Right lung (tissue), 5 donors: ENCODE measurements around the gene MEF2A. TPM values are rescaled to one million over a fixed set of nuclear protein-coding genes. Genes with fewer than 3 reads are reported as not detected.

Source experiments
- DNase-seq, 2 donors: peaks; one replicate each; pipeline ENCODE4 v3.0.0-alpha.2; 2013
- polyA plus RNA-seq, 5 donors: library from polyadenylated mRNA; unstranded; fragments of 120-200 nt; gene quantifications; one replicate each; pipeline versions ENCODE4 v1.2.1 to v1.2.3, GENCODE V29; 2013; ENCODE audit warnings: inconsistent platforms in 1 of 5, low replicate concordance in 1 of 5; ENCODE audit not compliant: insufficient read length in 5 of 5, insufficient read depth in 1 of 5

The MEF2A gene
- polyA plus RNA-seq, 5 donors, result 47.3 to 74.0 (median 64.3) TPM

DNA sequence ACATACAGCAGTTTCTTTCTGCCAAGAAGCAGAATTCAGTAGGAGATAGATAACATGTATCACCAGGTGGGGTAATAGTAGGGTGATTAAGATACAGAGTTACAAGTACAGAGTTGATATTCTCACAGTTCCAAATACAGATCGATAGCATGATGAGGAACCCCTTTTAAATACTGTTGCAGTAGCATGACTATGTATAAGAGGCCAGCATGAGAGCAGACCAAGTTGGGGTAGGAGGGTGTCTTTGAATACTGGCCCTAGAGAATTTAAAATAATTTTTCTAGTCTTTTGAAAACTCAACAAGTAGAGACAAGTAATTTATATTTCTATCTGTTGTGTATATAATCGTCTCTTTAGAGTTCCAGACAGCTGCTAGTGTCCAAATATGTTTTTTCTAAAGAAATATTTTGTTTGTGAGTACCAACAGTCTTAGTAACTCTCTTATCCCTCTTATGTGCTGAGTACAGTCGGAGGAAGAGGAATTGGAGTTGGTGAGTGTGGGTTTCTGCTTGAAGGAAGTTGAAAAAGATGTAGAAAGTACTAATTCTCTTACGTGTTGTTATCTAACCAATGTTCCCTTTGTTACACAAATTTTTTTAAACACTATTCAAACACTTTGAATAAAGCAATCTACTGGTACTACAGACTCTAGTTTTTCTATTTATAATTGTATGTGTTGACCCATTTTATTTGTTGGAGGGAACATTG lies 137.3 kb downstream of the MEF2A start:
- no peak for DNase-seq

DNA sequence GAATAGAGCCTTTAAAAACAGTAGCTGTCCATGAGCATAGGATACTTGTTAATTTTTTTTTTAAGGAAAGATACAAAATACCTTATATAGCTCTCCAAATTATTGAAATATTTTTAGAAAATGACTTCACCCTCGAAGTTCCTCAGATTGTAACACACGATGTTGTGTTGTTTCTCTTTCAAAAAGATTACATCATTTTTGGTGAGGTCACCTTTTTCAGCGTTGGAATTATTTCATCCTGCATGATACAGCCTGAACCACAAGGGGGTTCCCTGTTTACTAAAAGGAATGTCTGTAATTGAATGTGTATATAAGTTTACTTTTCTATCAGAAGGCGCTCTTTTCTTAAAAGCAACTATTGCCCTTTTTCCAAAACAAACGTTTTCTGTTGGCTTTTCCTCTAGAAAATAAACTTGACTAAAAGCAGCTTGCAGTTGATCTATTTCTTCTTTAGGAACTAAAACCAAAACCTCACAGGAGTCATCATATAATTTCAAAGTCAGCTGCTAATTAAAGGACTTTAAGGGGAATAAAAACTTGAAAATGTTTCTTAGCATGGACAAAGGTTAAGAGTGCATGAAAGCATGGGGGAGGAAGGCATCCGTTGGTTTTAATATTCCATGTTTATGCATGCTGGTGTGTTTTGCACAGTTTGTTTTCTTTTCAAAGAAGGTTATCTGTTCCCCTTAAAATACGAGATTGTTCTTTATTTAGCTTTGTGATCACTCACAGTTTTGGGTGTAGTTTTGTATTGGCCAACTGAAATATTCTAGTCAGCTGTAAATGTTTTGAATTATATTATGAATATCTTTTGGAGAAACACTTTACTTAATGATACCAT lies 138.0 kb downstream of the MEF2A start:
- peak; percentile 45 to 67 for DNase-seq

DNA sequence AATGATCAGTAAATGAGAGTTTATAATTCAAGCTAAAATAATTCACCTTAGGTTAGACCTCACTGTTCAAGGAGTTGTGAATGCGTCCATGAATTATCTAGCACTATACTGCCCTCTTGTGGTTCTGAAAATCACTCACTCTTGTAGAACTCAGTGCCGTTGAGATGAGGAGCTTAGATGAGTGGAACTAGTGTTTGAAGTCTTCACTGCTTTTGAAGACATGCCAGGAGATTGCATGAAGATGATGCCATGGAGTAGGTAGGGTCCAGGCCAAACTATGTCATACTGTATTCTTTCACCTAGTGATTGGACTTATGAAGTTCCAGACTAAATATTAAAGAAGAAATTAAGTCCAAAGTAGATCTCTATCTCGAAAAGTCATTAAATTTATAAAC lies 138.7 kb downstream of the MEF2A start:
- DNase-seq, result peak; percentile 62 to 81

DNA sequence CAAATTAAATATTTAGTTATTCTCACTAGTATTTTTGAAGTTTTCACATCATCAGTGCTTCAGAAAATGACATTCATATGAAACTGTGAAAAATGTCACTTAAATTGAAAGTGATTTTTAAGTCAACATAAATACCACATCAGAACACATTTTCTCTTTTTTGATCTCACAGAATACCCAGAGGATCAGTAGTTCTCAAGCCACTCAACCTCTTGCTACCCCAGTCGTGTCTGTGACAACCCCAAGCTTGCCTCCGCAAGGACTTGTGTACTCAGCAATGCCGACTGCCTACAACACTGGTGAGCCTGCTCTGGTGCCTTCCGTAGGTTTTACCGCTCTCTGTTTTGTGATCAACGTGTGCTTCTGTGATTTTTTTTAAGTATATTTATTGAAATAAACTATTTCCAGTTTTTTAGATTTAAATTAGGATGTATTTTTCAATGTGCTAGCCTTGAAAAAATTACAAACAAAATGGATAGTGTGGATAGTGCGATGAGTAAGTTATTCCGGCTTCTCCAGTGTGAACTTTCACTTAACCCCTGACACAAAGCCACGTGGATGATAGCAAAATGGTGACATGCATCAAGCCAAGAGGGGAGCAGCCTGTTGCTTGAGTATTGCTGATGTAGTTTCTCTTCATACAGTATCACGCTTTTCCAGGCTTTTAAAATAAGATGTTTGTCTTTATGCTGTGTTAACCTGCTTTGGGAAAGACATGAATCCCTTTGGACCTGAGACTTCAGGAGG lies 140.9 kb downstream of the MEF2A start:
- DNase-seq, result no peak

DNA sequence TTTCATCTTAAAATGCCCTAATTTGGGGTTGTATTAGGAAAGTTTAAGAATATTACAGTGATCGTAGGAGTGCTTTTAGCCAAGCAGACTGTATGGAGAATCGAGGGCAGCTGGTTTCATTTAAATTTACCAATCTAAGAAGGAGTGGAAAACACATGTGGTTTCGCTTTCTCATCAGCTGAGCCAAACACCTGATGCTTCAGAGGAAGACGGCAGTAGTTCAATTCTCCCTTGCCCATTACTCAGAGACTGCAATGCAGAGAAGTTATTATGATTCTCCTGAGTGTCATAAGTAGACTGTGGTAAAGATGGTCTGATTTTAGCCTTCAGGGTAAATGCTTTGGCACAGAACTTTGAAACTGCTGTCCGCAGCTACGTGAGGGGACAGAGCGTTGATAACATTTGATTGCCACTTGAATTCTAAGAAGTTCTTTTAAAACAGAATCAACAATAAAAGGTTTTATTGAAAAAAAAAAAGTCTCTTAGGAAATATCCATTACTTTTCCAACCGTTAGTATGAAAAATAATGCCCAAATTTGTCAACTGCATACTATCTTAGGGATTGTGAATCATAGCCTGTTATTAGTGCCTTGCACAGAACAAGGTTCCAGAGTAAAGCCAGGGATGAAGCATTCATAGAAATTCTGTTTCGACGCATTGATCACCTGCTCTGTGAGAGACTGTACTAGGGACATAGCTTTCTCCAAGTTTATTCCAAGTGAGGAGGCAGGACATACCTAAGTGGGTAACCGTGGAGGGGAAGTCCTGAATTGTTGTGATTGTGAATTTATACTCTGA lies 141.9 kb downstream of the MEF2A start:
- no peak for DNase-seq

DNA sequence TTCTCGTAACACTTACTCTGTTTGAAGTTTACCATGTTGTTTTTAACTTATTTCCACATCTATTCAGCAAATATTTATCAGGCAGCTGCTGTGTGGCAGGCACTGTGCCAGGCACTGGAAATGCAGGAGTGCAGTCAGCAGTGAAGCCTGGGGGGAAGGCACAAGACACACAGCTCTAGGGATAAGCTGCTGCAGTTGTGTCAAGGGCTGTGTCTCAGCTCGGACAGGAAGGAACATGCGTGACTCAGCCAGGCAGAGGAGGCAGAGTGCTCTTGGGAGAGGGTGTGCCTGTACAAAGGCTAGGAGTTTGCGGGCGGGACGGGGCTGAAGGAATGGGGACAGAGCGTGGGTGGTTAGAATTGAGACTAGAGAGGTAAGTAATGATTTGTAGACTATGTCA lies 142.8 kb downstream of the MEF2A start:
- DNase-seq, result peak; percentile 70 to 78

DNA sequence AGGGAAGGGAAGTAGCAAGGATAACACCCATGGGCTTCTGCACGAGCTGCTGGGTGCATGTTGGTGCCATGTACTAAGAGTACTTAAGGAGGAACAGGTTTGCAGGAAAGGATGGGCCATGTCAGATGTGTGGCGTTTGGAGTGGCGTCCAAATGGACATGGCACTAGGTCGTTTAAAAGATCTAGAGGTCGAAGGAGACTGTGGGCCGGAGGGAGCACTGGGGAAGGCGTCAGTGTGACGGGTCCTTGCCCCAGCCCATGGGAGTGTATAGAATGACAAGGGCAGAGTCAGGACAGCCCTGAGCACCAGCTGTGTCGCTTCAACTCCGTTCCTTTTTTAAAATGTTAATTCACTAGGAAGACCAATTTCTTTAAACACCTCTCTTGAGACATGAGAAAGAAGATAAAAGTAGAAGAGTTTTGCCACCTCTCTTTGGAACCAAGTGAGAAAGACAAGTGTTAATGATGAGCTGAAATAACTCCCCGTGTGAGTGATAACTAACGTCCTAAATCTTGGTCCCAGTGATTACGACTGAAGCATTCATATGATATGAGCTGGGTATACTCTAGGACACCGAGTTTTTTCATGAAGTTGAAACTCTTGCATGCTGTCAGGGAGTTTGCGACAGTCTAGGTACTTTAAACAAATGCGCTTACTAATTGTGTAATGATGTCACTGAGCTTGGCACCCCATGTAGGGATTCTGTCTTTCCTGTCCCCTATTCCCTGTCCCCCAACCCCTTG lies 143.6 kb downstream of the MEF2A start:
- DNase-seq, result no peak

DNA sequence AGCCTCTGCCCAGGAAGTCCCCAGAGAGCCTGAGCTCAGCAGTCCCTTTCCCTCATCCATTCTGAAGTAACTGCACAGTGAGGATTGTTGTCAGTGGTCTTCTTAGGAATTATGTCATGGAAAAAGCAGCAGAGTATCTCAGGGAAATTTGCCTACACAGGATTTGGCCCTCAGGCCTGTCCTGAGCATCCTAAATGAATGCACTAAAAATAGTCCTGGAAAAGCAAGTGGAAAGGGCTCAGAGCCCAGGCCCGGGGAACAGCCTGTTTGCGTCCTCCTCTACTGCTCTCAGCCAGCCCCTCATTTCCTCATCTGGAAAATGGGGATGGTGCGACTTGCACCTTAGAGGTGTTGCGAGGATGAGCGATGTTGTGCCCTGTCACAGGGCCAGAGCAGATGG lies 145.8 kb downstream of the MEF2A start:
- DNase-seq, result no peak

DNA sequence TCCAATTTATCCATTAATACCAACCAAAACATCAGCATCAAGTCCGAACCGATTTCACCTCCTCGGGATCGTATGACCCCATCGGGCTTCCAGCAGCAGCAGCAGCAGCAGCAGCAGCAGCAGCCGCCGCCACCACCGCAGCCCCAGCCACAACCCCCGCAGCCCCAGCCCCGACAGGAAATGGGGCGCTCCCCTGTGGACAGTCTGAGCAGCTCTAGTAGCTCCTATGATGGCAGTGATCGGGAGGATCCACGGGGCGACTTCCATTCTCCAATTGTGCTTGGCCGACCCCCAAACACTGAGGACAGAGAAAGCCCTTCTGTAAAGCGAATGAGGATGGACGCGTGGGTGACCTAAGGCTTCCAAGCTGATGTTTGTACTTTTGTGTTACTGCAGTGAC lies 146.6 kb downstream of the MEF2A start:
- no peak for DNase-seq

DNA sequence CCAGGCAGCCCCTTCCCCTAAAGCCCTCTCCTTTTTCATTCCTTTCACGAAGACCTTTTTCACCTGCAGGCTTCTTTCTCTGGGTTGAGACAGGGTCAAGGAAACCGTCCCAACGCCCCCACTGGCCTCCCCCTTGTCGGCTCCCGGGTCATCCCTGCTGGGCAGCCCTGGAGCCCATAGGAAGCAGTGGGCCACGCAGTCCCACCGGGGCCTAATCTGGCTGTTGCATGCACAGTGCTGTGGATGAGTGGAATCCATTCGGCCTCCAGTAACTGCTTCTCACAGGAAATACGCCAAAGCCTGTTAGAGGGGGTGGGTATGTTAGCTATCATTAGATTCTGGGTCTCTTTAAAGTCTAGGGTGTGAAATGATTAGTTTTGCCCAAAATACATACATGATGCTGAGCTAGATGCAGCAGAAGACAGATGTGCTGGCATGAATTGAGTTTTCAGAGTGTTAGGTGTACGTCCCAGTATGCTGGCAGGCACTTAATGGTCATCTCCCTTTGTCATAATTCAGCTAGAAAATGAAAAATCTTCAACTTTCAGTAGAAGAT lies 150.8 kb downstream of the MEF2A start:
- no peak for DNase-seq

DNA sequence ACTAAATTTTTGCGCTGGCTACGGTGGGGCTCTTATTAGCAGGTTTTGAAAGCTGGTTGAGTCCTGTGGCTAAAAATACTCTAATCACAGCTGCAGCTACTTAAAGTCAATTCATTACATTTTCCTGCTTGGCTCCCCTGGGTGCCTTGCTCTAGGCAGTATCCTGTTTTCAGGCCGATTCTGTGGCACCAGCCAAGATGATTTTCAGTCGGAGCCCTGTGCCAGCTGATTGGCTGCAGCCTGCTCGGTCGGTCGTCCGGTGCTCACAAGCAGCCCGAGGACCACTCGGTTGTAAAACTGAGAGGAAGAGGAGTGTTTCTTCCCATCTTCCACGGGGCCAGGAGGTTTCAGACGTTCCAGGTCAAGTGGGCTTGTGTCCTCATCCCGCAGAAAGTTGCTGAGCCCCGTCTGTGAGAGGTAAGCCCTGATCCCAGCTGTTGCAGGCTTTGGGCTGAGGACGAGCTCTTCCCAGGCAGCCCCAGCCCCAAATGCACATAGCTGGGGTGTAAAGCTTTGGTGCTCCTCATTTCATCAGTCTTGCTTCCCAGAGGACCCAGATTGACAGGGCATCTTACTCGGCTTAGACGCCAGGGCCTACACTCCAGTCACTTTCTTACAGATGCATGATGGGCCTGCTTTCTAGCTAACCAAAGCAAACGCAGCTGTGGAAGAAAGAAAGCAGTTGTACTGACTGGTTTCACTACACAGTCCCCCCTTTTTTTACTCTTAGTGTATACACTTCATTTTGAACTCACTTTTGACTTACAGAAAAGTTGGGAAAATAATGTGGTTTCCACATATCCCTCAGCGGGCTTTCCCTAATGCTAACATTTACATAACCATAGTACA lies 151.6 kb downstream of the MEF2A start:
- no peak for DNase-seq

DNA sequence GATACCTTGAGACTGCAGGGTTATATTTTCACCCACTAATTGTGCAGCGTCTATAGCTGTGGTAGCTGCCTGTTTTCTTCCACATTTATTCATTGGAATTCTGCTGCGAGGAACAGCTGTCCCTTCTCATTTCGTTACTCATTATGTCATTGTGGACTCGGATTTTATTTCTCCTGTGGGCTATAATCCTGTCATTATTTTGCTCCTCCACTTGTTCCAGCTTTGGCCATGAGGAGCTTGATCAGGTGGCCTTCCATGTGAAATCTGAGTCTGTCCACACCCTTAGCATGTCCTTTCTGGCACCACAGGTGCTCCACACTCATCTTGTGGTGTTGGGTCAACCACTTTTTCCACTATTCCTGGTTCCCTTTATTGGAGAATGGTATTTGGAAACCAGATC lies 152.6 kb downstream of the MEF2A start:
- DNase-seq, result no peak

DNA sequence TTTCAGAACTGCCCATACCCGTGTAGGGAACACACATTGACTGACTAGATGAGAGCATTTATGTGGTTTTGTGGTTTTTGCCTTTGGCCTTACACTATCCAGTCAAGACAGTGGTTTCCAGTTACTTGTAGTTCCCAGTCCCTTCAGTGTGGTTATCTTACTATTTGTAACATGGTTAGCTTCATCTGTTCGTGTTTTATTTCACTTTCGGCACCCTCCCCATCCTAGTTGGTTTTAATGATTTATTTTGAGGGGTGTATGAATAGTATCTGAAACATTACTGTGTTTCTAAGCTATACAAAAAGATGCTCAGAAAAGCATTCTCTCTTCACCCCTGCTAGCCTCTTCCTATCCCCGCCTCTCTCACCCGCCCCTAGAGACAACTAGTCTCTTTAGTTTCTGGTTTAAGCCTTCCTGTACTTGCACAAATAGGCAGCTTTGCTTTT lies 153.3 kb downstream of the MEF2A start:
- no peak for DNase-seq

DNA sequence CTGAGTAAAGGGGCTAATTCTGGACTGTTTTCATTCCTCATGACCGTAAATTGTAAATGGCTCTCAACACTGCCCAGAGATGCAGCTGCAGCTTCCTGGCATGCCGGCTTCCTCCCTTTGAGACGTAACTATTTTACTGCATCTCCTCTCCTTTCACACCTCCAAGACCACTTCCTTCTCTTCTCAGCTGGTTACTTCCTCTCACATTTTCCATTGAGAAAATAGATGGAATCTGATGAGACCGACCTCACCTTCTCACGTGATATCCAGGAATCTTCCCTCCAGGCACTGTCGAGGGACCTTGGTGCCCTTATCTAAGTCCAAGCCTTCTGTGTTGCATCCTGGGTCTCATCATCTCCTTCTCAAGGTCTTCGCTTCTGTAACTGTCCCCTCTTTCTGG lies 154.7 kb downstream of the MEF2A start:
- DNase-seq, result no peak

DNA sequence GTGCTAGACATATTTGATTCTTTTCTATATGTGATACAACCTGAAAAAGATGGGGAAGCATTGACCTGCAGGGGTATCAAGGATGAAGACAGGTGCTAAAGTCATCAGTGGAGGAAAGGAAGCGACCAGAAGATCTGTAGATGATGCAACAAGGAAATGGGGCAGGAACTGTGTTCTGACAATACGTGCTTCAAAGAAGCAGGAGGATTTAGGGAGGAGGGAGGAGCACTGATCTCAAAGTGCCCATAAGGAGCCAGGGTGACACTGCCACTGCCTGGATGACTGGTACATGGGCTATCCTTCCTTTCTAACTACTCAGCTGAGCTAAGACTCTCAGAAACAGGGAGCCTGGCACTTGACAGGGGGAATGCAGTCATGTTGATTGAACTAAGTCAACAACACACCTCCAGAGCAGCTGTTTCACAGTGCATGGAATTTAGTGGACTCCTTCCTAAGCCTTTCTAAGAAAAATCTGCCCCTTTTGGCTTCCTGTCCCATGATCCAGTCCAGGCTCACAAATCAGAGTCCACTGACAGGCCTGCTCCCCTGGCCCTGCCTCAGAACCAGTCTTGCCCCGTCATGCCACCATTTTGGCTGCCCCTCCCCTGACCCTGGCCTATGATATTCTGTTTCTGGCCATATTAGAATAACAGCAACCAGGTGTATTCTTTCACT lies 155.5 kb downstream of the MEF2A start:
- no peak for DNase-seq

DNA sequence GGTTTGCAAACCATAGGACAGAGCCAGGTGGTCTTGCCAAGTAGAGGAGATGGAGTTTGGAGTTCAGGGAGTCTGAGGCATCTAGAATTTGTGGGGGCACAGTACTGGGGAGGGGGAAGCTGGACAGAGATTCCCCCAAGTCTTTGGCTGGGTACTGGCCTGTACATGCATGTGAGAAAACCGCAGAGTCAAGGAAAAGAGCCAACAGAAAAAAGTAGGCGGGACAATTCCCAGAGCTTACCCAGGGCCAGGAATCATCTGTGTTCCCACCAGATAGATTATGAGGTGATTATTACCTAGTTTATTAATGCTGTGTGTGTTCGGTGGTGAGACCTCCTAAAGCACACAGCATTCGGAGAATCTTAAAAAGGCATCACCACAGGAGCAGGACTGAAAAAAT lies 156.1 kb downstream of the MEF2A start:
- DNase-seq, result no peak

DNA sequence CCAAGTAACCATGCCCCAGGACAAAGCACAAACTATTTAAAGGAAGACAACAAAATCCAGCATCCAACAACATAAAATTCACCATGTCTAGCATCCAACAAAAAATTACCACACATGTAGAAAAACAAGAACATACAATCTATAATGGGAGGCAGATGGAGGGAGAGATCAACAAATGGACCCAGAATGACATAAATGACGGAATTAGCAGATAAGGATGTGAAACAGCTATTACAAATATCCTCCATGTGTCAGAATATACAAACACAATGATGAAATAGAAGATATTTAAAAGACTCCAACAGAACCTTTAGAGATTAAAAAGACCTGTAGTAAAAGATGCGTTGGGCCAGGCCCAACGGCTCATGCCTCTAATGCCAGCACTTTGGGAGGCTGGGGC lies 156.6 kb downstream of the MEF2A start:
- DNase-seq, result no peak

DNA sequence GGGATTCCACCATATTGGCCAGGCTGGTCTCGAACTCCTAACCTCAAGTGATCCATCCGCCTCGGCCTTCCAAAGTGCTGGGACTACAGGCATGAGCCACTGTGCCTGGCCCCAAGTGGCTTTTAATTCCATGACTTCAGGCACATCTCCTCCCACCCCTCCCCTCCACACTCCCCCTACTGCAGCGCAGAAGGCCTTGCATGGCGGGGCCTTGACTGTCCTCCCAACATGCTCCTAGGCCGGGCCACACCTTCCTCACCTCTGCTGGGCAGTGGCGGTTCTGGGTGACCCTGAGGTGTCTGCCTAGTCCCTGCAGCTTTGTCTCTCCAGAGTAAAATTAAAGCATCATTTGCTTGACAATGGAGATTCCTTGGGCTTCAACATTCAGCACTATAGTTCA lies 160.5 kb downstream of the MEF2A start:
- no peak for DNase-seq

DNA sequence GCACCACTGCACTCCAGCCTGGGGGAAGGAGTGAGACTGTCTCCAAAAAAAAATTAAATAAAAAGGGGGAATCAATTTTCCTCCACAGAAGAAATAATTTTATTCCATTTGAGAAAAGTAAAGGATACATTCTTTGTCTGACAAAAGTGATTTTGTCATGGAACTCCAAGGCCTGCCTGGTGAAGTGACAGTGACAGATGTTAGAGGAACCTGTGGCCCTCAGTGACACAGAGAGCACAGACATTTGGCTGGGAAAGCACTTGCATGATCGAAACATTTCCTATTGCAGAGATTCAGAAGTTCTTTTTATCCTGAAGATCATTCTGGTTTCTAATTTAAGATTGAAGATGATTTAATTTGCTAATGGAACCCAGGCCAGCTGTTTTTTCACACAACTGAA lies 161.5 kb downstream of the MEF2A start:
- DNase-seq, result no peak
